Erythroblast (primary cell): ENCODE measurements around the gene UBASH3A.

Source experiments
- GATA1 ChIP-seq: IDR thresholded peaks from 2 replicates; pipeline ENCODE4 v1.6.1; 2011; ENCODE audit warnings: low read depth, mild to moderate bottlenecking, control low read depth, low read length, moderate library complexity
- POLR2A ChIP-seq: IDR thresholded peaks from 2 replicates; pipeline ENCODE4 v1.6.1; 2011; ENCODE audit warnings: mild to moderate bottlenecking, low read length

GRCh38 chr21:42379426-42380215, 24.1 kb upstream of the UBASH3A start:
- no peak for TF ChIP-seq POLR2A
- no peak for TF ChIP-seq GATA1
